Panc1 (cell line): ENCODE results near the gene LAMC2.

ENCODE experiments used
- CTCF ChIP-seq: fragments of 450-650 bp; IDR thresholded peaks from 2 replicates; pipeline ENCODE4 v1.5.1; 2017; ENCODE audit warnings: mild to moderate bottlenecking
- POLR2AphosphoS5 ChIP-seq: IDR thresholded peaks from 2 replicates; pipeline ENCODE4 v1.6.1; 2012; ENCODE audit warnings: mild to moderate bottlenecking, low read depth, low read length, moderate library complexity
- REST ChIP-seq, 2 experiments: IDR thresholded peaks; 2 replicates each; pipeline ENCODE4 v1.6.1; 2011 to 2012; ENCODE audit warnings: low read depth in 2 of 2, control low read depth in 1 of 2, low read length in 1 of 2, mild to moderate bottlenecking in 1 of 2, moderate library complexity in 1 of 2; ENCODE audit not compliant: insufficient read depth in 1 of 2

- TF ChIP-seq POLR2AphosphoS5 (no peak), CTCF (no peak), REST (IDR thresholded peaks at IDR 0.05; ENCODE audit: insufficient read depth in 1 of 2, low read depth in 2 of 2, low read length in 1 of 2) (no peak)
Measured at GRCh38 chr1:183276386-183277080, 90.5 kb downstream of the LAMC2 start.
